WTC11 (cell line): ENCODE results near the gene RBM26. TPM values are rescaled to one million over a fixed set of nuclear protein-coding genes. Genes with fewer than 3 reads are reported as not detected.

Source experiments
- ATAC-seq: fragments of 200-7000 bp; cut with Tn5 transposase; 2 replicates; pipeline ENCODE4 v1.10.0; 2021; ENCODE audit warnings: mild to moderate bottlenecking, moderate library complexity
- CTCF ChIA-PET: fragments of 300-600 bp; sonication (Branson Sonifier 250); formaldehyde crosslinking; loops from one replicate; lab custom pipeline; 2021; ENCODE audit warnings: antibody characterized with exemption; lab: Charles Lee
- POLR2A ChIA-PET: fragments of 350-600 bp; sonication (Branson Sonifier 250); formaldehyde crosslinking; loops from one replicate; lab custom pipeline; 2021; ENCODE audit warnings: antibody characterized with exemption; lab: Charles Lee
- DNase-seq: peaks from one replicate; pipeline ENCODE4 v3.0.0; 2021; ENCODE audit warnings: low spot score
- H3K27ac Mint-ChIP-seq: 2 replicates; pipeline ENCODE4 v1.8.0; 2021; ENCODE audit warnings: mixed read lengths
- H3K27me3 Mint-ChIP-seq: 2 replicates; pipeline ENCODE4 v1.8.0; 2021; ENCODE audit warnings: low read depth, mild to moderate bottlenecking, moderate library complexity, mixed read lengths
- H3K36me3 Mint-ChIP-seq: 2 replicates; pipeline ENCODE4 v1.8.0; 2021; ENCODE audit warnings: mixed read lengths
- H3K4me1 Mint-ChIP-seq: 2 replicates; pipeline ENCODE4 v1.8.0; 2022; ENCODE audit warnings: mixed read lengths
- H3K4me3 Mint-ChIP-seq: 2 replicates; pipeline ENCODE4 v1.8.0; 2021; ENCODE audit warnings: mild to moderate bottlenecking, moderate library complexity, mixed read lengths
- H3K9me3 Mint-ChIP-seq: 2 replicates; pipeline ENCODE4 v1.8.0; 2021; ENCODE audit warnings: mixed read lengths
- FOXP1 ChIP-seq: sonication (generic); formaldehyde crosslinking; IDR thresholded peaks from 2 replicates; pipeline ENCODE4 v1.8.0; 2022; ENCODE audit warnings: missing genetic modification reagents, mild to moderate bottlenecking, moderate library complexity, borderline replicate concordance
- JAZF1 ChIP-seq: fragments of 250-450 bp; sonication (Bioruptor Pico); IDR thresholded peaks from 2 replicates; pipeline ENCODE4 v1.9.0; 2021; ENCODE audit warnings: moderate library complexity, mild to moderate bottlenecking, inconsistent platforms
- SP1 ChIP-seq: sonication (generic); formaldehyde crosslinking; conservative IDR thresholded peaks from 2 replicates; pipeline ENCODE4 v1.8.1; 2022; ENCODE audit warnings: missing genetic modification reagents
- TEAD1 ChIP-seq: sonication (generic); formaldehyde crosslinking; IDR thresholded peaks from 2 replicates; pipeline ENCODE4 v1.8.0; 2022; ENCODE audit warnings: mild to moderate bottlenecking, missing genetic modification reagents
- total RNA-seq: library from RNA; stranded (reverse); gene quantifications from 3 replicates; pipeline ENCODE4 v1.2.3, GENCODE V29; 2021
- TF ChIP-seq, protein P1 (sequence below): sonication (generic); formaldehyde crosslinking; IDR thresholded peaks from 2 replicates; pipeline ENCODE4 v1.8.1; 2023; ENCODE audit warnings: mild to moderate bottlenecking, missing genetic modification reagents, moderate library complexity
- TF ChIP-seq, protein P2 (sequence below): sonication (generic); formaldehyde crosslinking; IDR thresholded peaks from 2 replicates; pipeline ENCODE4 v1.8.1; 2023; ENCODE audit warnings: mild to moderate bottlenecking, missing genetic modification reagents, moderate library complexity
- TF ChIP-seq, protein P3 (sequence below): sonication (generic); formaldehyde crosslinking; IDR thresholded peaks from 2 replicates; pipeline ENCODE4 v1.8.1; 2022; ENCODE audit warnings: mild to moderate bottlenecking, missing genetic modification reagents, moderate library complexity, borderline replicate concordance
- TF ChIP-seq, protein P4 (sequence below): sonication (generic); formaldehyde crosslinking; IDR thresholded peaks from 2 replicates; pipeline ENCODE4 v1.8.1; 2022; ENCODE audit warnings: missing genetic modification reagents, borderline replicate concordance
- TF ChIP-seq, protein P5 (sequence below): sonication (generic); formaldehyde crosslinking; IDR thresholded peaks from 2 replicates; pipeline ENCODE4 v1.8.1; 2023; ENCODE audit warnings: mild to moderate bottlenecking, missing genetic modification reagents
- TF ChIP-seq, protein P6 (sequence below): fragments of 250-450 bp; sonication (Bioruptor Pico); conservative IDR thresholded peaks from 2 replicates; pipeline ENCODE4 v1.9.0; 2021; ENCODE audit warnings: mild to moderate bottlenecking
- TF ChIP-seq, protein P7 (sequence below): fragments of 250-450 bp; sonication (Bioruptor Pico); IDR thresholded peaks from 2 replicates; pipeline ENCODE4 v2.1.2; 2022; ENCODE audit warnings: mild to moderate bottlenecking, moderate library complexity
- TF ChIP-seq, protein P8 (sequence below): sonication (generic); formaldehyde crosslinking; IDR thresholded peaks from 2 replicates; pipeline ENCODE4 v1.8.0; 2022; ENCODE audit warnings: mild to moderate bottlenecking, missing genetic modification reagents

Gene RBM26
- total RNA-seq, 1 experiment from 2014 or later = 64.1 TPM

DNA sequence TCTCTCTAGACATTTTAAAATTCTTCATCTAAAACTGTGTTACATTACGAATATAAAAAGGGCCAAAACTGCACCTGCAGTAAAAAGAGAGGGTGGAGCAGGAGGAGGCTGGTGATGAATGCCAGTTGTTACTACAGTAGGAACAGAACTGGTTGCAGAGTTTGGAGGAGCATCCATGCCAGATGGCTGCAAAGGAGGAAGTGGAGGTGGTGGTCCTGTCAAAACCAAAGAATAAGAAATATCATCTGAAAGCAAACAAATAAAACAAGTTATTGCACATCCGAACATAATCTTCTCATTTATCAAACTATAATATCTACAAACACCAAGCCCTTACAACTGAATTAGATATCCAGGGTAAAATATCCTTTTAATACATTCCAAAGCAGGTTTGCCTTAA is 40.1 kb downstream of the RBM26 start:
- H3K27me3 Mint-ChIP-seq = no peaks in the 10 kb centered on the region
- TF ChIP-seq, protein P1, sequence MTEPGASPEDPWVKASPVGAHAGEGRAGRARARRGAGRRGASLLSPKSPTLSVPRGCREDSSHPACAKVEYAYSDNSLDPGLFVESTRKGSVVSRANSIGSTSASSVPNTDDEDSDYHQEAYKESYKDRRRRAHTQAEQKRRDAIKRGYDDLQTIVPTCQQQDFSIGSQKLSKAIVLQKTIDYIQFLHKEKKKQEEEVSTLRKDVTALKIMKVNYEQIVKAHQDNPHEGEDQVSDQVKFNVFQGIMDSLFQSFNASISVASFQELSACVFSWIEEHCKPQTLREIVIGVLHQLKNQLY (CRISPR knock-in tag) = no peak
- TF ChIP-seq, protein P2, sequence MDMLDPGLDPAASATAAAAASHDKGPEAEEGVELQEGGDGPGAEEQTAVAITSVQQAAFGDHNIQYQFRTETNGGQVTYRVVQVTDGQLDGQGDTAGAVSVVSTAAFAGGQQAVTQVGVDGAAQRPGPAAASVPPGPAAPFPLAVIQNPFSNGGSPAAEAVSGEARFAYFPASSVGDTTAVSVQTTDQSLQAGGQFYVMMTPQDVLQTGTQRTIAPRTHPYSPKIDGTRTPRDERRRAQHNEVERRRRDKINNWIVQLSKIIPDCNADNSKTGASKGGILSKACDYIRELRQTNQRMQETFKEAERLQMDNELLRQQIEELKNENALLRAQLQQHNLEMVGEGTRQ (CRISPR knock-in tag) = no peak
- TF ChIP-seq JAZF1 (CRISPR knock-in tag) (no peak), FOXP1 (CRISPR knock-in tag) (no peak), SP1 (CRISPR knock-in tag) (no peak), TEAD1 (CRISPR knock-in tag) (no peak)
- TF ChIP-seq, protein P3, sequence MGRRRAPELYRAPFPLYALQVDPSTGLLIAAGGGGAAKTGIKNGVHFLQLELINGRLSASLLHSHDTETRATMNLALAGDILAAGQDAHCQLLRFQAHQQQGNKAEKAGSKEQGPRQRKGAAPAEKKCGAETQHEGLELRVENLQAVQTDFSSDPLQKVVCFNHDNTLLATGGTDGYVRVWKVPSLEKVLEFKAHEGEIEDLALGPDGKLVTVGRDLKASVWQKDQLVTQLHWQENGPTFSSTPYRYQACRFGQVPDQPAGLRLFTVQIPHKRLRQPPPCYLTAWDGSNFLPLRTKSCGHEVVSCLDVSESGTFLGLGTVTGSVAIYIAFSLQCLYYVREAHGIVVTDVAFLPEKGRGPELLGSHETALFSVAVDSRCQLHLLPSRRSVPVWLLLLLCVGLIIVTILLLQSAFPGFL (CRISPR knock-in tag) = no peak
- TF ChIP-seq, protein P4, sequence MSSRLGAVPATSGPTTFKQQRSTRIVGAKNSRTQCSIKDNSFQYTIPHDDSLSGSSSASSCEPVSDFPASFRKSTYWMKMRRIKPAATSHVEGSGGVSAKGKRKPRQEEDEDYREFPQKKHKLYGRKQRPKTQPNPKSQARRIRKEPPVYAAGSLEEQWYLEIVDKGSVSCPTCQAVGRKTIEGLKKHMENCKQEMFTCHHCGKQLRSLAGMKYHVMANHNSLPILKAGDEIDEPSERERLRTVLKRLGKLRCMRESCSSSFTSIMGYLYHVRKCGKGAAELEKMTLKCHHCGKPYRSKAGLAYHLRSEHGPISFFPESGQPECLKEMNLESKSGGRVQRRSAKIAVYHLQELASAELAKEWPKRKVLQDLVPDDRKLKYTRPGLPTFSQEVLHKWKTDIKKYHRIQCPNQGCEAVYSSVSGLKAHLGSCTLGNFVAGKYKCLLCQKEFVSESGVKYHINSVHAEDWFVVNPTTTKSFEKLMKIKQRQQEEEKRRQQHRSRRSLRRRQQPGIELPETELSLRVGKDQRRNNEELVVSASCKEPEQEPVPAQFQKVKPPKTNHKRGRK = no peak
- TF ChIP-seq, protein P5, sequence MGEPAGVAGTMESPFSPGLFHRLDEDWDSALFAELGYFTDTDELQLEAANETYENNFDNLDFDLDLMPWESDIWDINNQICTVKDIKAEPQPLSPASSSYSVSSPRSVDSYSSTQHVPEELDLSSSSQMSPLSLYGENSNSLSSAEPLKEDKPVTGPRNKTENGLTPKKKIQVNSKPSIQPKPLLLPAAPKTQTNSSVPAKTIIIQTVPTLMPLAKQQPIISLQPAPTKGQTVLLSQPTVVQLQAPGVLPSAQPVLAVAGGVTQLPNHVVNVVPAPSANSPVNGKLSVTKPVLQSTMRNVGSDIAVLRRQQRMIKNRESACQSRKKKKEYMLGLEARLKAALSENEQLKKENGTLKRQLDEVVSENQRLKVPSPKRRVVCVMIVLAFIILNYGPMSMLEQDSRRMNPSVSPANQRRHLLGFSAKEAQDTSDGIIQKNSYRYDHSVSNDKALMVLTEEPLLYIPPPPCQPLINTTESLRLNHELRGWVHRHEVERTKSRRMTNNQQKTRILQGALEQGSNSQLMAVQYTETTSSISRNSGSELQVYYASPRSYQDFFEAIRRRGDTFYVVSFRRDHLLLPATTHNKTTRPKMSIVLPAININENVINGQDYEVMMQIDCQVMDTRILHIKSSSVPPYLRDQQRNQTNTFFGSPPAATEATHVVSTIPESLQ (CRISPR knock-in tag) = no peak
- TF ChIP-seq, protein P6, sequence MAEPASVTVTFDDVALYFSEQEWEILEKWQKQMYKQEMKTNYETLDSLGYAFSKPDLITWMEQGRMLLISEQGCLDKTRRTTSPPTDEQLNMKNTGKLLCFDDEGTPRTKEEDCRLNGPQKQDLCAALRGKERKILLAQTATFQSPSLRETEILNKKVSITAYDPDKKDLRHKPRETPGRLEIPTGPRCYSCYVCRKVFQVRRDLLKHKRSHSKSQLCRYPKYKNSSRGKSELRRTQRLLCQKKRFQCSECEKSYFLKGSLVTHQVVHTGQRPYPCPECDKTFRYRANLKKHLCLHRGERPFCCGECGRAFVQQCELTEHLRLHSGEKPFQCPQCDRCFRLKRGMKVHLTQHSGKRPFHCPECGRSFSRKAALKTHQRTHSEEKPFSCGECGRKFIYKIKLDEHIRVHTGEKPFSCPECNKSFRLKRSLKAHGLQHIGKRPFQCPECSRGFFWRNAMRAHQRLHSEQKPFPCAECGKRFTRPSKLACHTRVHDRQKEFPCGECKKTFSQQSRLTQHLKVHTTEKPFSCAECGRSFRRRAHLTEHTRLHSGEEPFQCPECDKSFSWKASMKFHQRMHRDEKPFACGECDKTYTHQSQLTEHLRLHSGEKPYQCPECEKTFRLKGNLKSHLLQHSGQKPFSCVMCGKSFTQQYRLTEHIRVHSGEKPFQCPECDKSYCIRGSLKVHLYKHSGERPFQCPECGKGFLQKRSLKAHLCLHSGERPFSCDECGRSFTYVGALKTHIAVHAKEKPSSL (CRISPR knock-in tag) = no peak
- TF ChIP-seq, protein P7, sequence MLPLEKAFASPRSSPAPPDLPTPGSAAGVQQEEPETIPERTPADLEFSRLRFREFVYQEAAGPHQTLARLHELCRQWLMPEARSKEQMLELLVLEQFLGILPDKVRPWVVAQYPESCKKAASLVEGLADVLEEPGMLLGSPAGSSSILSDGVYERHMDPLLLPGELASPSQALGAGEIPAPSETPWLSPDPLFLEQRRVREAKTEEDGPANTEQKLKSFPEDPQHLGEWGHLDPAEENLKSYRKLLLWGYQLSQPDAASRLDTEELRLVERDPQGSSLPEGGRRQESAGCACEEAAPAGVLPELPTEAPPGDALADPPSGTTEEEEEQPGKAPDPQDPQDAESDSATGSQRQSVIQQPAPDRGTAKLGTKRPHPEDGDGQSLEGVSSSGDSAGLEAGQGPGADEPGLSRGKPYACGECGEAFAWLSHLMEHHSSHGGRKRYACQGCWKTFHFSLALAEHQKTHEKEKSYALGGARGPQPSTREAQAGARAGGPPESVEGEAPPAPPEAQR (CRISPR knock-in tag) = no peak
- TF ChIP-seq, protein P8, sequence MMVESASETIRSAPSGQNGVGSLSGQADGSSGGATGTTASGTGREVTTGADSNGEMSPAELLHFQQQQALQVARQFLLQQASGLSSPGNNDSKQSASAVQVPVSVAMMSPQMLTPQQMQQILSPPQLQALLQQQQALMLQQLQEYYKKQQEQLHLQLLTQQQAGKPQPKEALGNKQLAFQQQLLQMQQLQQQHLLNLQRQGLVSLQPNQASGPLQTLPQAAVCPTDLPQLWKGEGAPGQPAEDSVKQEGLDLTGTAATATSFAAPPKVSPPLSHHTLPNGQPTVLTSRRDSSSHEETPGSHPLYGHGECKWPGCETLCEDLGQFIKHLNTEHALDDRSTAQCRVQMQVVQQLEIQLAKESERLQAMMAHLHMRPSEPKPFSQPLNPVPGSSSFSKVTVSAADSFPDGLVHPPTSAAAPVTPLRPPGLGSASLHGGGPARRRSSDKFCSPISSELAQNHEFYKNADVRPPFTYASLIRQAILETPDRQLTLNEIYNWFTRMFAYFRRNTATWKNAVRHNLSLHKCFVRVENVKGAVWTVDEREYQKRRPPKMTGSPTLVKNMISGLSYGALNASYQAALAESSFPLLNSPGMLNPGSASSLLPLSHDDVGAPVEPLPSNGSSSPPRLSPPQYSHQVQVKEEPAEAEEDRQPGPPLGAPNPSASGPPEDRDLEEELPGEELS (CRISPR knock-in tag) = no peak
- TF ChIP-seq, all 79 proteins: peak for 0
- no peak for DNase-seq
- no peak for ATAC-seq
- H3K27ac Mint-ChIP-seq = no peak overlapping the region
- H3K4me1 Mint-ChIP-seq = peaks cover 4% of the 10 kb centered on the region; the same call in 1 of the 2 replicates
- no peak overlapping the region for H3K4me3 Mint-ChIP-seq
- ChIA-PET CTCF (no interaction called here), POLR2A (no interaction called here)
- no peaks in the 10 kb centered on the region for H3K9me3 Mint-ChIP-seq
- peaks cover 76% of the 10 kb centered on the region for H3K36me3 Mint-ChIP-seq
